Naive thymus-derived CD4-positive, alpha-beta T cell (primary cell): ENCODE measurements around the gene ANO1. TPM values are rescaled to one million over a fixed set of nuclear protein-coding genes. Genes with fewer than 3 reads are reported as not detected.

Source experiments
- ATAC-seq: fragments of 150-1000 bp; cut with Tn5 transposase; 2 replicates; pipeline ENCODE4 v1.10.0; 2021; ENCODE audit warnings: mild to moderate bottlenecking, moderate library complexity
- CTCF ChIA-PET: fragments of 350-600 bp; sonication (Branson Sonifier 250); formaldehyde crosslinking; loops from one replicate; lab custom pipeline; 2021; ENCODE audit warnings: antibody characterized with exemption; lab: Charles Lee
- POLR2A ChIA-PET: fragments of 350-600 bp; sonication (Branson Sonifier 250); formaldehyde crosslinking; loops from one replicate; lab custom pipeline; 2021; ENCODE audit warnings: antibody characterized with exemption, inconsistent platforms; lab: Charles Lee
- DNase-seq, 9 donors: peaks; one replicate each; pipeline versions ENCODE4 v3.0.0 to v3.0.0-alpha.2; 2020 to 2022; ENCODE audit warnings: mixed read lengths in 1 of 9
- H3K27ac ChIP-seq: one replicate; pipeline ENCODE4 v1.7.0; 2013; ENCODE audit warnings: mild to moderate bottlenecking, low read depth, low read length, moderate library complexity
- H3K27me3 ChIP-seq, 2 donors: one replicate each; pipeline ENCODE4 v1.7.0; 2013; ENCODE audit warnings: low read length in 2 of 2, mild to moderate bottlenecking in 2 of 2, moderate library complexity in 2 of 2; ENCODE audit not compliant: control insufficient read depth in 2 of 2, insufficient read depth in 2 of 2
- H3K36me3 ChIP-seq, 3 experiments: 1 replicate in 2 of 3; 2 replicates in 1 of 3; pipeline ENCODE4 v1.7.0; 2013; ENCODE audit warnings: low read length in 3 of 3, mild to moderate bottlenecking in 3 of 3, moderate library complexity in 1 of 3; ENCODE audit not compliant: insufficient read depth in 3 of 3, control insufficient read depth in 2 of 3
- H3K4me1 ChIP-seq, 2 donors: one replicate each; pipeline ENCODE4 v1.7.0; 2013; ENCODE audit warnings: low read length in 2 of 2, mild to moderate bottlenecking in 2 of 2, moderate library complexity in 1 of 2; ENCODE audit not compliant: control insufficient read depth in 2 of 2, insufficient read depth in 2 of 2
- H3K4me3 ChIP-seq: 2 replicates; pipeline ENCODE4 v1.7.0; 2013; ENCODE audit warnings: mild to moderate bottlenecking, low read length
- H3K9me3 ChIP-seq, 3 experiments: 1 replicate in 2 of 3; 2 replicates in 1 of 3; pipeline ENCODE4 v1.7.0; 2013; ENCODE audit warnings: low read length in 3 of 3; ENCODE audit not compliant: control insufficient read depth in 2 of 3
- H3K27ac Mint-ChIP-seq, 9 donors: one replicate each; pipeline ENCODE4 v1.8.0; 2020 to 2022; ENCODE audit warnings: mixed read lengths in 9 of 9, mild to moderate bottlenecking in 8 of 9, moderate library complexity in 5 of 9, inconsistent platforms in 2 of 9
- H3K27me3 Mint-ChIP-seq, 5 donors: one replicate each; pipeline ENCODE4 v1.8.0; 2021 to 2022; ENCODE audit warnings: mixed read lengths in 5 of 5, mild to moderate bottlenecking in 1 of 5
- H3K36me3 Mint-ChIP-seq, 5 donors: one replicate each; pipeline ENCODE4 v1.8.0; 2020 to 2022; ENCODE audit warnings: mixed read lengths in 5 of 5, mild to moderate bottlenecking in 3 of 5, inconsistent platforms in 1 of 5
- H3K4me1 Mint-ChIP-seq, 7 donors: one replicate each; pipeline ENCODE4 v1.8.0; 2020 to 2022; ENCODE audit warnings: mixed read lengths in 7 of 7, mild to moderate bottlenecking in 3 of 7, inconsistent platforms in 1 of 7
- H3K4me3 Mint-ChIP-seq, 10 donors: one replicate each; pipeline ENCODE4 v1.8.0; 2020 to 2022; ENCODE audit warnings: mild to moderate bottlenecking in 10 of 10, mixed read lengths in 10 of 10, moderate library complexity in 6 of 10, inconsistent platforms in 2 of 10
- H3K9me3 Mint-ChIP-seq, 11 donors: one replicate each; pipeline ENCODE4 v1.8.0; 2020 to 2022; ENCODE audit warnings: mixed read lengths in 11 of 11, mild to moderate bottlenecking in 4 of 11, inconsistent platforms in 1 of 11, moderate library complexity in 1 of 11
- intact Hi-C, 2 donors: fragments of 100-400 bp; cut with micrococcal nuclease; formaldehyde crosslinking; loops; one replicate each; pipeline ENCODE4 v1.15.1; 2023
- polyA plus RNA-seq, 2 donors: library from polyadenylated mRNA; unstranded; fragments of 300-500 nt; fragmentation: Illumina TruSeq; gene quantifications; one replicate each; pipeline ENCODE4 v1.2.3, GENCODE V29; 2021
- total RNA-seq, 6 experiments: library from RNA in 5 of 6; stranded (reverse) in 5 of 6; gene quantifications; 1 replicate in 5 of 6; 2 replicates in 1 of 6; pipeline ENCODE4 v1.2.3 and lab custom pipeline; 2021 to 2026

The ANO1 gene
- total and polyA plus RNA-seq, 7 experiments from 2014 or later: not detected

DNA sequence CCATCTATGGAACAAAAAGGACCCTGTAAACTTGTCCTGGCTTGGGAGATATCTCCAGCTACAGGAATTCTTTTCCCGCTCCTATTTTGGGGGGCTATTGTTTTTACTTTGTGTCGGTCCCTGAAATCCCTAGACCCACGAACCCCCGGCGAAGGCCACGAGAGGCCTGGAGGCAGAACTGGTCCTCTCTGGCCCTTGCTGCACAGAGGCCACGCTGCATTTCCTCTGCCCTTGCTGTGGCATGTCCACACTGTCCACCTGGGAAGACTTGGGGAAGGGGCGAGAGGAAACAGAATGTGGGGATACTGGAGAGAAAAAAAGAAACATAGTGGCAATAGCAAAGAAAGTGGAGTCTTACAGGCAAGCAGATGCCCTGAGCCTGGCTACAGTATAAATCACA lies 2.3 kb upstream of the ANO1 start:
- no peaks in the 10 kb centered on the region for H3K36me3 Mint-ChIP-seq
- Histone ChIP-seq H3K4me1 (no peaks in the 10 kb centered on the region), H3K27me3 (no peaks in the 10 kb centered on the region), H3K27ac (no peak overlapping the region), H3K4me3 (no peak overlapping the region), H3K9me3 (no peaks in the 10 kb centered on the region), H3K36me3 (no peaks in the 10 kb centered on the region)
- ChIA-PET CTCF (no interaction called here), POLR2A (no interaction called here)
- no peak overlapping the region for H3K27ac Mint-ChIP-seq
- no peak overlapping the region for H3K4me3 Mint-ChIP-seq
- peaks cover 0 to 5% (median 4%) of the 10 kb centered on the region in 7 donors for H3K4me1 Mint-ChIP-seq
- intact Hi-C loops: no loop called here
- peaks cover 58 to 79% (median 67%) of the 10 kb centered on the region in 5 donors for H3K27me3 Mint-ChIP-seq
- peaks cover 0 to 1% (median 0%) of the 10 kb centered on the region in 11 donors for H3K9me3 Mint-ChIP-seq
- ATAC-seq (no peak), DNase-seq (no peak)

DNA sequence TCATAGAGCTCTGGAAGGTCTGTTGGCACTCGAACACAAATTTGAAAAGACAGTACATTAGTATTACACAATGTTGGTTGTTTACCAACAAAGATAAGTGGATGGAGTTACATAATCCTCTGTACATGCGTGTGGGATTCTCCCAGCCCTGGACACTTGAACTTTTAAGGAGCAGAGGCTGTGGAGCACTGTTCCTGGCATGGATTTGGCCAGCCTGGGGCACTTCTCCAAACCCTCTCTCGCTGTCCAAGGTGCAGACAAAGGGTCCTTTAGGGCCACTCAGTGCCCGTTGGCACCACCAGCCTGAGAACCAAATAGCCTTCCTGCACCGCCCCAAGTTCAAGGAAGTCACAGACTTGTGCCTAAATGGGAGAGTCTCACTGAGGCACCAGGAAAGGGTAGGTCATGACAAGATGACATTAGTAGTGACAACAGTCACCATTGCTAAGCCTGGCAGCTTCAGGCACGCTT lies 1.6 kb upstream of the ANO1 start:
- H3K4me3 ChIP-seq: no peak overlapping the region
- no peak overlapping the region for H3K27ac Mint-ChIP-seq
- POLR2A ChIA-PET: no interaction called here
- H3K27me3 ChIP-seq: no peaks in the 10 kb centered on the region
- H3K36me3 Mint-ChIP-seq: no peaks in the 10 kb centered on the region
- peaks cover 0 to 1% (median 0%) of the 10 kb centered on the region in 11 donors for H3K9me3 Mint-ChIP-seq
- no peak for ATAC-seq
- intact Hi-C loops: no loop called here
- no peak overlapping the region for H3K27ac ChIP-seq
- H3K36me3 ChIP-seq: no peaks in the 10 kb centered on the region
- CTCF ChIA-PET: no interaction called here
- no peaks in the 10 kb centered on the region for H3K9me3 ChIP-seq
- no peak overlapping the region for H3K4me3 Mint-ChIP-seq
- peaks cover 0 to 5% (median 4%) of the 10 kb centered on the region in 7 donors for H3K4me1 Mint-ChIP-seq
- H3K27me3 Mint-ChIP-seq: peaks cover 54 to 78% (median 61%) of the 10 kb centered on the region in 5 donors
- DNase-seq: no peak
- no peaks in the 10 kb centered on the region for H3K4me1 ChIP-seq

DNA sequence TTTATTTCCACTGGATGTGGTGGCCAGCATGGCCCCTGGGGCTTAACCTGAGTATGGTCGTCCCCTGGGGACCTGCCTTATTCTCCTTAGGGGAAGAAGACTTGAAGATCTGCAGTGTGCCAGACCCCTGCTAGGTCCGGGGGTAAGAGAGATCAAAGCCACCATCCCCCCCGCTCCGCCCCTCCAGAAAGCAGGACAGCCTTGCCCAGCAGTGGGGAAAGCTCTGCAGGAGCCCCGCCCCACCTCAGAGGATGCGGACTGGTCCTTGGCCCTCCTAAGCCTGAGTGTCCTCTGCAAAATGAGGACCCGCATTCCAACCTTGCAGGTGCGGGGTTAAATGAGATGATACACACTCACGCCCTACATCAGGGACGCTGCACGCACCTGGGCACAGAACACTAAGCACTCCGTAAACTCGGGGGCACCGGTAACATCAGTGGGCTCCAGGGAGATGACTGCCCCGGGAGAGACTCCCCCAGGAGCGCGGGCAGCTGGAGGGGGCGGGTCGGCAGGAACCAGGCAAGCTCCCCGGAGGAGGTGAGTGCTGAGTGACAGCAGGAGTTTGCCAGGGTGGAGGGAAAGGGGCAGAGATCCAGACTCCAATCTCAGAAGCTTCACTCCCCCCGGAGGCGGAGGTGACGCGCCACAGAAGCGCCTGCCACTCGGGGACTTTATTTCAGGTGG lies 564 bp upstream of the ANO1 start:
- peaks cover 0 to 5% (median 4%) of the 10 kb centered on the region in 7 donors for H3K4me1 Mint-ChIP-seq
- no peak overlapping the region for H3K27ac Mint-ChIP-seq
- no peaks in the 10 kb centered on the region for H3K36me3 Mint-ChIP-seq
- Histone ChIP-seq H3K27me3 (no peaks in the 10 kb centered on the region), H3K36me3 (no peaks in the 10 kb centered on the region), H3K9me3 (no peaks in the 10 kb centered on the region), H3K4me1 (no peaks in the 10 kb centered on the region), H3K4me3 (no peak overlapping the region), H3K27ac (no peak overlapping the region)
- no peak overlapping the region for H3K4me3 Mint-ChIP-seq
- ChIA-PET CTCF (no interaction called here), POLR2A (no interaction called here)
- intact Hi-C loops: no loop called here
- no peak for DNase-seq
- peaks cover 0 to 1% (median 0%) of the 10 kb centered on the region in 11 donors for H3K9me3 Mint-ChIP-seq
- peaks cover 45 to 71% (median 52%) of the 10 kb centered on the region in 5 donors for H3K27me3 Mint-ChIP-seq
- no peak for ATAC-seq

- Histone ChIP-seq H3K36me3 (no peaks in the 10 kb centered on the region), H3K4me1 (no peaks in the 10 kb centered on the region), H3K27me3 (no peaks in the 10 kb centered on the region), H3K4me3 (no peak overlapping the region), H3K27ac (no peak overlapping the region), H3K9me3 (no peaks in the 10 kb centered on the region)
- ChIA-PET POLR2A (no interaction called here), CTCF (no interaction called here)
- Mint-ChIP-seq H3K4me3 (no peak overlapping the region), H3K36me3 (no peaks in the 10 kb centered on the region), H3K9me3 (no peaks in the 10 kb centered on the region), H3K27me3 (peaks cover 32 to 59% (median 46%) of the 10 kb centered on the region in 5 donors), H3K27ac (no peak overlapping the region), H3K4me1 (peaks cover 0 to 1% (median 0%) of the 10 kb centered on the region in 7 donors)
- DNase-seq: no peak
- ATAC-seq: no peak
- intact Hi-C loops: no loop called here
Measured at GRCh38 chr11:70078781-70079616, 882 bp downstream of the ANO1 start.

DNA sequence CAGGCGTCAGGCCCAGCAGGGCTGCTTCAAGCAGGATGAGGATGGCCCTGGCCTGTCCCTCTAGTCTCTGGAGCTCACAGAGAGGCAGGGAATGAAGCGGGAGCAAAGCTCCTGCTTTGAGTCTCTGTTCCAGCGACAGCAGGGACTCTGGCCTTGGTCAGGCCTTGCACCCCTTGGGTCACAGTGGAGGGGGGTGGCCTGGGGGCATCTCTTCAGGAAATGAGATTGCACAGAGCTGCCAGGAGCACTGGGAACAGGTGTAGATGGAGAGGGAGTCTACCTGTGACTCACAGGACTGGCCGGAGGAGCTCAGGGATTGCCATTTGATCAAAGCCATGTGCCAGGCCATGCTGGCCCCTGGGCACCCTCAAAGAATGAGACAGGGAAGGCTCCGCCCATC lies 1.6 kb downstream of the ANO1 start:
- Mint-ChIP-seq H3K9me3 (no peaks in the 10 kb centered on the region), H3K4me3 (no peak overlapping the region), H3K27me3 (peaks cover 27 to 52% (median 41%) of the 10 kb centered on the region in 5 donors), H3K36me3 (no peaks in the 10 kb centered on the region), H3K4me1 (peaks cover 0 to 1% (median 0%) of the 10 kb centered on the region in 7 donors), H3K27ac (no peak overlapping the region)
- intact Hi-C loops: no loop called here
- Histone ChIP-seq H3K4me1 (no peaks in the 10 kb centered on the region), H3K27me3 (no peaks in the 10 kb centered on the region), H3K4me3 (no peak overlapping the region), H3K27ac (no peak overlapping the region), H3K9me3 (no peaks in the 10 kb centered on the region), H3K36me3 (no peaks in the 10 kb centered on the region)
- ATAC-seq (no peak), DNase-seq (no peak)
- ChIA-PET POLR2A (no interaction called here), CTCF (no interaction called here)

- Histone ChIP-seq H3K4me1 (no peaks in the 10 kb centered on the region), H3K36me3 (no peaks in the 10 kb centered on the region), H3K9me3 (no peaks in the 10 kb centered on the region), H3K27ac (no peak overlapping the region), H3K27me3 (no peaks in the 10 kb centered on the region), H3K4me3 (no peak overlapping the region)
- H3K9me3 Mint-ChIP-seq: no peaks in the 10 kb centered on the region
- peaks cover 20 to 43% (median 33%) of the 10 kb centered on the region in 5 donors for H3K27me3 Mint-ChIP-seq
- POLR2A ChIA-PET: no interaction called here
- H3K4me1 Mint-ChIP-seq: peaks cover 0 to 1% (median 0%) of the 10 kb centered on the region in 7 donors
- DNase-seq: no peak
- no peak for ATAC-seq
- H3K36me3 Mint-ChIP-seq: no peaks in the 10 kb centered on the region
- CTCF ChIA-PET: no interaction called here
- no peak overlapping the region for H3K27ac Mint-ChIP-seq
- intact Hi-C loops: no loop called here
- H3K4me3 Mint-ChIP-seq: no peak overlapping the region
Measured at GRCh38 chr11:70080763-70081162, 2.6 kb downstream of the ANO1 start.
